Measurements from ENCODE around the gene GRAP2. TPM values are rescaled to one million over a fixed set of nuclear protein-coding genes. Genes with fewer than 3 reads are reported as not detected.
"Not testable (repeated sequence)": the region's sequence is repeated elsewhere in the genome, so short reads cannot be mapped to it uniquely, and the experiment has no call there.

The GRAP2 gene
- total RNA-seq, 2 experiments from 2014 or later = 137 to 138 TPM

- CTCF ChIA-PET = no interaction called here
- Mint-ChIP-seq H3K4me1 (peaks cover 21% of the 10 kb centered on the region), H3K4me3 (no peak overlapping the region), H3K27me3 (peaks cover 10% of the 10 kb centered on the region), H3K36me3 (ENCODE audit: low read depth) (peaks cover 2% of the 10 kb centered on the region), H3K9me3 (no peaks in the 10 kb centered on the region), H3K27ac (no peak overlapping the region)
- POLR2A ChIA-PET = no interaction called here
- no peak for DNase-seq
Measured at GRCh38 chr22:39985383-39986035, 84.6 kb downstream of the GRAP2 start.

DNA sequence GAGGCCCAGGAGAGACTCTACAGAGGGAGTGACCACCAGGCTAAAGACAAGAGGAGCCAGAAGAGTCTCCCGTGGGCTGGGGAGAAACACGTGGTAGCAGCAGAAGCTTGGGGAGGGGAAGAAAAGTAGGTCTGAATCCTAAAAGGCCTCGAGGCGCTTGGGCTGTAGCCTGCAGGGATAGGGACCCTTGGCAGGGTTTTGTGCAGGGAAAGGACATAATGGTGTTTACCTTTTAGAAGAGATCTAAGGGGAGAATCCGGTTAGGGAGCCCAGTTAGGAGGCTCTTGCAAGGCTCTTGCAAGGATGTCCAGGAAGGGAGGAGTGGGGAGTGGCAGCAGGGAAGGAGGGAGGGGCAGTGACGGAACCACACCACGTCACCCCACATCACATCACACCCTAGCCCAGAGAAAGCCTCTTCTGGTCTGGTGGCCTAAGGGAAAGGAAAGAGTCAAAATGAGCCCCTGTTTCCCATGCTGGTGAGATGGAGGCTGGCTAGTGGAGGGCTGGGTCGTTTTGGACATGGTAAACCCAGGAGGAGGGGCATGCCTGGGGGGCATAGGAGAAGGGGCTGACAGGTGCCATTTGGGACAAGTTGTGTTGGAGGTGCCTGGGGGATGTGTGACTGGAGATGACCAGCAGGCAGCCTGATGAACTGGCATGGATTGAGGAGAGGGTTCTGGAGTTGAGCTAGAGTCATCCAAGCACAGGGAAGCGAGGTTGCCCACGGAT, 87.7 kb downstream of the GRAP2 start:
- Mint-ChIP-seq H3K36me3 (ENCODE audit: low read depth) (peaks cover 2% of the 10 kb centered on the region), H3K27me3 (peaks cover 24% of the 10 kb centered on the region), H3K9me3 (no peaks in the 10 kb centered on the region), H3K4me1 (peaks cover 19% of the 10 kb centered on the region), H3K27ac (no peak overlapping the region), H3K4me3 (no peak overlapping the region)
- ChIA-PET POLR2A (no interaction called here), CTCF (no interaction called here)
- no peak for DNase-seq

DNA sequence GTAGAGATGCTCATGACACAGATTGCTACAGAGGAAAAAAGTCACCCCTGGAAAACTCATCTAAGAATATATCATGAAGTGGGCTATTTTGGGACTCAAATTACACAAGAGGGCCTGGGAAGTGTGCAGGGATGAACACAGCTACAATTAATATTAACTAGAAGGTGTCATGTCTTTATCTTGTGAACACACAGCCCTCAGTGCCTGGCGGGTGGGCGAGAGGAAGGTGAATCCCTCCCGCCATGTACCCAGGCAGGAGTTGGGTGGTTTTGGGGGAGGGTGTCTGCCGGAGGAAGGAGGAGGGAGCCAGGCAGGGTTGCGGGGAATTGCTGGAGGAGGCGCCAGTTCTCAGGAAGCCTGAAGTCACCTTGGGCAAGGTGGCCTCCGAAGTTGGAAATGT, 88.7 kb downstream of the GRAP2 start:
- no peak overlapping the region for H3K27ac Mint-ChIP-seq
- ChIA-PET CTCF (interaction anchor here (0.7 to 1.0 kb wide), 2 partner anchors 10 to 433 kb away, joined by 3 read pairs; no protein-coding TSS in a partner anchor), POLR2A (no interaction called here)
- peaks cover 32% of the 10 kb centered on the region for H3K27me3 Mint-ChIP-seq
- no peak for DNase-seq
- H3K9me3 Mint-ChIP-seq = no peaks in the 10 kb centered on the region
- peaks cover 24% of the 10 kb centered on the region for H3K4me1 Mint-ChIP-seq
- H3K36me3 Mint-ChIP-seq (ENCODE audit: low read depth) = no peaks in the 10 kb centered on the region
- H3K4me3 Mint-ChIP-seq = no peak overlapping the region

DNA sequence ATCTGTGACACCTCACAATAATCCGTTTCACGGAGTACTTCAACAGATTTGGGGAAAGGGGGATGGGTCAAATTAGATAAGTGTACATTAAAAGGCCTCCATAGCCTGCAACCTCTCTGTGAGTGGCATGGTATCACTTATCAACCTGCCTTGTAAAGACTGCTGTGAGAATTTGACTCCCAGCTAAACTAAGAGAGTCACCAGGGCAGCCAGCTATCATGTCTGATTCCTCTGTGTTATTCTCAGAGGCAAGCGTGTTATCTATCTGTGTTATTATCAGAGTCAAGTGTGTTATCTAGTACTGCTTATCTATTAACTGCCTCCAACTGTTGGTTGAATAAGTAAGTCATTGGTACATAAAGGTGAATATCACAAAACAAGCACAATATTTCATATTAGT, 89.8 kb downstream of the GRAP2 start:
- no peak for DNase-seq
- H3K36me3 Mint-ChIP-seq (ENCODE audit: low read depth) = no peaks in the 10 kb centered on the region
- no peak overlapping the region for H3K4me3 Mint-ChIP-seq
- POLR2A ChIA-PET = no interaction called here
- no peak overlapping the region for H3K27ac Mint-ChIP-seq
- CTCF ChIA-PET = interaction anchor here (0.6 to 1.0 kb wide), 4 partner anchors 11 to 1328 kb away, joined by 3 to 5 read pairs (median 4); no protein-coding TSS in a partner anchor
- peaks cover 32% of the 10 kb centered on the region for H3K27me3 Mint-ChIP-seq
- H3K9me3 Mint-ChIP-seq = no peaks in the 10 kb centered on the region
- H3K4me1 Mint-ChIP-seq = peaks cover 13% of the 10 kb centered on the region

DNA sequence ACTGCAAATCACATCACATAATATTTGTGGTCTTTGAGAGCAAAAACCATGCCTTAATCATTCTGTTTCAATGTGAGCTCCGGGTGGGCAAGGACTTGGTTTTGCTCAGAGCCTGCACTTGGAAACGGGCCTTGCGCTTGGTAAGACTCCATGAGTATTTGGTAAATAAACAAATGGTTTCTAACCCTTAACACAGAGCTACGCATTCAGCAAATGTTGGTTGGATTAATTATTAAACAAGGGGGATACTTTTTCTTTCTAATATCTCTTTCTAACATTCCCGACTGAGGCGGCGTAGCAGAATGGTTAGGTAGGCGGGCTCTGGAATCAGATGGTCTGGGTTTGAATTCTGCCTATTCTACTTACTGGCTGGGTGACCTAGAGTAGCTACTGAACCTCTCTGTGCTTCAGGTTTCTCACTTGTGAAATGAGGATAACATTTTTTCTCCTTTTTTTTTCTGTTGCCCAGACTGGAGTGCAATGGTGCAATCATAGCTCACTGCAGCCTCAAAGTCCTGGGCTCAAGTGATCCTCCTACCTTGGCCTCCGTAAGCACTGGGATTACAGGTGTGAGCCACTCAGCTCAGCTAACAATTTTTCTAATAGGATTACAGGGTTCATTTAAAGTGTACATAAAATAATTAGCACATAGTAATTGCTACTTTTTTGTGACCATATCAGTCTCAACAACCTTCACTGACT, 90.4 kb downstream of the GRAP2 start:
- H3K4me1 Mint-ChIP-seq = peaks cover 8% of the 10 kb centered on the region
- POLR2A ChIA-PET = no interaction called here
- no peaks in the 10 kb centered on the region for H3K36me3 Mint-ChIP-seq (ENCODE audit: low read depth)
- peaks cover 36% of the 10 kb centered on the region for H3K27me3 Mint-ChIP-seq
- H3K27ac Mint-ChIP-seq = no peak overlapping the region
- H3K9me3 Mint-ChIP-seq = no peaks in the 10 kb centered on the region
- CTCF ChIA-PET = interaction anchor here (0.7 to 1.1 kb wide), 3 partner anchors 17 to 963 kb away, joined by 3 to 5 read pairs (median 3); no protein-coding TSS in a partner anchor
- no peak overlapping the region for H3K4me3 Mint-ChIP-seq
- no peak for DNase-seq

GRCh38 chr22:39992088-39992826, 91.4 kb downstream of the GRAP2 start:
- H3K27me3 Mint-ChIP-seq = peaks cover 44% of the 10 kb centered on the region
- H3K36me3 Mint-ChIP-seq (ENCODE audit: low read depth) = no peaks in the 10 kb centered on the region
- ChIA-PET POLR2A (no interaction called here), CTCF (interaction anchor here (1.1 kb wide), 1 partner anchor 16 kb away, joined by 3 read pairs; no protein-coding TSS in a partner anchor)
- H3K4me3 Mint-ChIP-seq = no peak overlapping the region
- H3K4me1 Mint-ChIP-seq = peaks cover 8% of the 10 kb centered on the region
- no peaks in the 10 kb centered on the region for H3K9me3 Mint-ChIP-seq
- no peak overlapping the region for H3K27ac Mint-ChIP-seq
- no peak for DNase-seq

DNA sequence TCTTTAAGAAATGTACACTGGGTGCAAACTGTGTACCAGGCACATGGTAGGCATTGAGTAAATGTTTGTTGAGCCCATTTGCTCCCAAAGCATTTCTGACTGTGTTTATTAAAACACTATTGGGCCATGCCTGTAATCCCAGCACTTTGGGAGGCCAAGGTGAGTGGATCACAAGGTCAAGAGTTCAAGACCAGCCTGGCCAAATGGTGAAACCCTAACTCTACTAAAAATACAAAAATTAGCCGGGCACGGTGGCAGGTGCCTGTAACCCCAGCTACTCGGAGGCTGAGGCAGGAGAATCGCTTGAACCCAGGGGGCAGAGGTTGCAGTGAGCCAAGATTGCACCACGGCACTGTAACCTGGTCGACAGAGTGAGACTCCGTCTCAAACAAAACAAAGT, 92.0 kb downstream of the GRAP2 start:
- H3K4me1 Mint-ChIP-seq; H3K36me3 Mint-ChIP-seq (ENCODE audit: low read depth); H3K27ac Mint-ChIP-seq; DNase-seq; H3K4me3 Mint-ChIP-seq; H3K9me3 Mint-ChIP-seq; POLR2A ChIA-PET: not testable (repeated sequence)
- CTCF ChIA-PET = interaction anchor here (1.2 kb wide), 1 partner anchor 10 kb away, joined by 3 read pairs; no protein-coding TSS in a partner anchor
- H3K27me3 Mint-ChIP-seq = peaks cover 47% of the 10 kb centered on the region

DNA sequence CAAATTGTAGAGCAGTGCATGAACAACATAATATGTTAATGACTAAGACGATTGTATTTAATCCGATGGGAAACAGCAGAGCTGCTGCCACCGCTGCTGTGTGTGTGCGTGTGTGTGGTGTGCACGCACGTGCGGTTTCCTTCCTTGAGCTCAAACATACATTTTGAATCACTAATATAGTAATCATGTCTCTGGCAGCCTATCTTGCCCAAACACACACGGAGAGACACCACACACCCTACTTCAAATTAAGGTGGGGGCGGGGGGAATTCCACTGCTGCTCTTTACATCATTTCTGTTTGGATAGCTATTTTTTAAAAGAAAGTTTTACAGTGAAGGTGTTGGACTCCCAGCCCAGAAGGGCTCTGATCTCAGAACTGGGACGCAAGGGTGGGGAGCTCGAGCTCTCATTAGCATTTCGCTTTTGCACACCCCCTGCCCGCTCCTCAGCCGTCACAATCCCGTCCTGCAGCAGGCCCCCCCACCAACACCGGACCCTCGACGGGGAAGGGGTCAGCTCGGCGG, 93.2 kb downstream of the GRAP2 start:
- peak; percentile 32 for DNase-seq
- no peaks in the 10 kb centered on the region for H3K36me3 Mint-ChIP-seq (ENCODE audit: low read depth)
- peaks cover 42% of the 10 kb centered on the region for H3K27me3 Mint-ChIP-seq
- POLR2A ChIA-PET = no interaction called here
- peaks cover 8% of the 10 kb centered on the region for H3K4me1 Mint-ChIP-seq
- H3K27ac Mint-ChIP-seq = no peak overlapping the region
- CTCF ChIA-PET = interaction anchor here (1.1 to 1.6 kb wide), 5 partner anchors 9 to 905 kb away, joined by 3 to 8 read pairs (median 3); no protein-coding TSS in a partner anchor
- H3K9me3 Mint-ChIP-seq = no peaks in the 10 kb centered on the region
- peak overlapping the region; percentile 16 for H3K4me3 Mint-ChIP-seq

DNA sequence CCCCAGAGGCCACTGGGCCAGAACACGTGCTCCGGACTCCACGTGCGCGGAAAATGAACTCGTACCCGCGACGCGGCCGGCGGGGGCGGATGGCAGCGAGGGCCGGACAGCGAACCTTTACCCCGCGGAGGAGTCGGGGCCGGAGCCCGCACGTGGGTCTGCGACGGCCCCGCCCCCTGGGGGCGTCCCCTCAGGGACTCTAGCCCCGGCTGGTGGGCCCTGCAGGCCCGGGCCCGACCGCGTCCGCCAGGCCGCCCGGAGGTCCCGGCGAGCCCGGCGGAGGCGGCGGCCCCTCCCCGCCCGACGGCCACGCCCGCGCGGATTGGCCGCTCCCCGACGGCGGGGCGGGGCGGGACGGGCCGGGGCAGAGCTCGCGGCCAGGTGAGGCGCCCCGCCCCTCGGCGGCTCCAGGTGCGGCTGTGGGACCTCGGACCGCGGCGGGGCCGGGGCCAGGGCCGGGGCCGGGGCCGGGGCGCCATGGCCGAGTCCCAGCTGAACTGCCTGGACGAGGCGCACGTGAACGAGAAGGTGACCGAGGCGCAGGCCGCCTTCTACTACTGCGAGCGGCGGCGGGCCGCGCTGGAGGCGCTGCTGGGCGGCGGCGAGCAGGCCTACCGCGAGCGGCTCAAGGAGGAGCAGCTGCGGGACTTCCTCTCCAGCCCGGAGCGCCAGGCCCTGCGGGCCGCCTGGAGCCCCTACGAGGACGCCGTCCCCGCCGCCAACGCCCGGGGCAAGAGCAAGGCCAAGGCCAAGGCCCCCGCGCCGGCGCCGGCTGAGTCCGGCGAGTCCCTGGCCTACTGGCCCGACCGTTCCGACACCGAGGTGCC, 93.9 kb downstream of the GRAP2 start, which contains the start of gene FAM83F:
FAM83F (plus strand) TSS at position 389 of the 827 bp plus-strand sequence; CDS start at position 478, 89 bp downstream.
- H3K4me3 Mint-ChIP-seq = peak within 1 kb of the TSS; percentile 16
- H3K4me1 Mint-ChIP-seq = peaks cover 8% of the 10 kb centered on the region
- H3K27me3 Mint-ChIP-seq = peaks cover 38% of the 10 kb centered on the region
- ChIA-PET CTCF (interaction anchor here (1.1 to 1.6 kb wide), 4 partner anchors 13 to 905 kb away, joined by 3 to 8 read pairs (median 4); no protein-coding TSS in a partner anchor), POLR2A (no interaction called here)
- no peaks in the 10 kb centered on the region for H3K36me3 Mint-ChIP-seq (ENCODE audit: low read depth)
- DNase-seq = peak; percentile 13
- no peak within 1 kb of the TSS for H3K27ac Mint-ChIP-seq
- H3K9me3 Mint-ChIP-seq = no peaks in the 10 kb centered on the region

DNA sequence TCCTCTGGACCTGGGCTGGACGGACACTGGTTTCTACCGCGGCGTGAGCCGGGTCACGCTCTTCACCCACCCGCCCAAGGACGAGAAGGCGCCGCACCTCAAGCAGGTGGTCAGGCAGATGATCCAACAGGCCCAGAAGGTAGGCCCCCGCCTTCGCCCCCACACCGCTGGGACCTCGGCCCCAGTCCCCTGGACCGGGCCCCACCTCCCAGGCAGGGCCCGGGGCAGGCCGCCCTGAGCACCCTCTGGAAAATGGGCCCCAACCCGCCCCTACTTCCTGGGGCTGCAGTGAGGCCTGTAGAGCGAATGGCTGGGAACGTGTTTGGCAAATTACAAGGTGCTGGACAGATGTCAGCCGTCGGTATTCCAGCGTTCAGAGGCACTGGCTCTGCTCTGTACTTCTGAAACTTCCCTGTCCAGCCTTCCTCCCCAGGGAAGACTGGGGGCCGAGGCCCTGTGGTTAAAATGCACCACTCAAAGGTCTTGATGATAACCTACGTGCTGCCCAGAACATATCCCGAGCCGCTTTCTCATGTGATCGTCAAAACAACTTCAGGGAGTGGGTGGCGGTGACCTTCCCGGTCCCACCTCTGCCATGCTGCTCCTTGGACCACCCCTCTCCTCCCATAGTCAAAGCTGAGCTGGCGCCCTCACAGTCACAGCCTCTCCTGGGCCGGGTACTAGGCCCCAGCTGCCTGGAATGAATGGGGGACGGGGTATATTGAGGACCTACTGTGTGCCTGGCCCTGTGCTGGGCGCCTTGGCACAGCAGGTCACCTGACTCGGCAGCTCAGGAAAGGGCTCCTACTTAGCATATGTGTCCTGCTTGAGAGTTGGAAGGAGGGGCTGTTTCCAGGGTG, 94.7 kb downstream of the GRAP2 start:
- peaks cover 39% of the 10 kb centered on the region for H3K27me3 Mint-ChIP-seq
- ChIA-PET CTCF (interaction anchor here (1.0 to 1.2 kb wide), 2 partner anchors 30 to 44 kb away, joined by 3 to 4 read pairs; no protein-coding TSS in a partner anchor), POLR2A (no interaction called here)
- H3K4me1 Mint-ChIP-seq = peaks cover 8% of the 10 kb centered on the region
- no peak overlapping the region for H3K27ac Mint-ChIP-seq
- no peaks in the 10 kb centered on the region for H3K9me3 Mint-ChIP-seq
- no peak for DNase-seq
- H3K4me3 Mint-ChIP-seq = no peak overlapping the region
- H3K36me3 Mint-ChIP-seq (ENCODE audit: low read depth) = no peaks in the 10 kb centered on the region

DNA sequence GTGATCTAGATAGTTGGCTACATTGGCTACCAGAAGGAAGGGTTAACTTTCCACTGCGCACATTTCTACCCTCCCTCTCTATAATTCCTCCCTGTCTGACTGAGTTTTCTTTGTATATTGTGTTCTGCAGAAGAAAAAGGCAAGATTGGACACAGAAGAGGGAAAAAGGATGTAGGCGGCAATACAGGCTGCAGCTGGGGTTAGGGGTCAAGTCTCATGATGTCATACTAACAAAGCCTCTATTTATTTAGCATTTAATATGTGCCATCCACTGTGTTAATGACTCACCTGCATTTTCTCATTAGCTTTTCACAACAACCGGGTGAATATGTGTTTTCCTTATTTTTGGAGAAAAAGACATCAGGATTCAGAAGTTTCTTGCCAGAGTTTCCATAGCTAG, 95.8 kb downstream of the GRAP2 start:
- Mint-ChIP-seq H3K27ac (no peak overlapping the region), H3K9me3 (no peaks in the 10 kb centered on the region), H3K4me3 (no peak overlapping the region), H3K4me1 (peaks cover 8% of the 10 kb centered on the region), H3K27me3 (peaks cover 39% of the 10 kb centered on the region), H3K36me3 (ENCODE audit: low read depth) (no peaks in the 10 kb centered on the region)
- POLR2A ChIA-PET = no interaction called here
- CTCF ChIA-PET = interaction anchor here (1.0 to 1.1 kb wide), 3 partner anchors 12 to 43 kb away, joined by 3 to 4 read pairs (median 3); no protein-coding TSS in a partner anchor
- no peak for DNase-seq

All from activated CD4-positive, alpha-beta T cell treated with anti-CD3 and anti-CD28 coated beads, Interleukin-2, amount 10 ng/mL, durations not matched to agents 7 days and 5 days (primary cell).